Measurements from ENCODE around the gene HS6ST1.

The HS6ST1 gene

DNA sequence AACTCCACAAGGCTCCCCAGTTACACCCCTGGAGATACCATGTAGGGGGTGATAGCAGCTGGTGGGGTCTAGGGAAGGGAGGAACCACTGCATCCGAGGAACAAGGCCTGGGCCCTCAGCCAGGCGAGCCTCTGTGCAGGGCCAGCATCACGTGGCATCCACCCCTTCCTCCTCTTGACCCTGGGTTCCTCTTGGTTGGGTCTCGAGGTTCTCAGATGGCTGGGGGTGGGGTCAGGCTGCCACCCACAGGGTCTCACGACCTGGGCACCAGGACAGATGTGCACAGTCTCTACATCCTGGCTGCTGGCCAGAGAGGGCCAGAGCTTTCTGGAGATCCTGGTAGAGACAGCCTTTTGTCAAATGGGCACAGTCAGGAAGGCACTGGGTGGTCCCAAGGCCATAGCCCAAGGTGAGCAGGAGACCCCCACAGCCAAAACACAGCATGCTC is 10.4 kb downstream of the HS6ST1 start:
- no peak for DNase-seq
- Histone ChIP-seq H3K27ac (ENCODE audit: low read length, poor library complexity, severe bottlenecking) (no peak overlapping the region), H4K8ac (ENCODE audit: low read length) (no peak overlapping the region), H3K4ac (ENCODE audit: low read depth in 1 of 2, low read length in 2 of 2) (peak overlapping the region; percentile 15 to 46), H2BK5ac (ENCODE audit: low read depth, low read length, poor library complexity, severe bottlenecking) (no peak overlapping the region), H3K36me3 (ENCODE audit: control insufficient read depth in 1 of 2, insufficient read depth in 2 of 2, low read depth in 1 of 2, low read length in 2 of 2) (peaks cover 0 to 17% of the 10 kb centered on the region in 2 experiments), H3K4me1 (ENCODE audit: control insufficient read depth, insufficient read depth, low read depth, low read length) (peaks cover 47% of the 10 kb centered on the region), H2BK12ac (ENCODE audit: low read length in 2 of 2) (peak overlapping the region in 1 of 2 experiments; percentile 89), H2AK5ac (ENCODE audit: low read length, severe bottlenecking) (no peak overlapping the region), H3K4me3 (ENCODE audit: insufficient read depth in 1 of 2, low read depth in 1 of 2, low read length in 2 of 2) (no peak overlapping the region), H3K9me3 (ENCODE audit: control insufficient read depth, low read length) (no peaks in the 10 kb centered on the region), H3K79me1 (replicated peaks; ENCODE audit: low read length, poor library complexity, severe bottlenecking) (peaks cover 47% of the 10 kb centered on the region), H2AFZ (ENCODE audit: low read depth, low read length) (no peak overlapping the region), H2BK15ac (ENCODE audit: low read depth, poor library complexity, severe bottlenecking) (no peak overlapping the region), H4K91ac (ENCODE audit: low read length) (peak overlapping the region; percentile 5), H2BK120ac (ENCODE audit: low read depth, low read length) (no peak overlapping the region), H3K18ac (ENCODE audit: low read depth in 1 of 2, low read length in 2 of 2) (peak overlapping the region in 1 of 2 experiments; percentile 41), H3K9ac (ENCODE audit: low read length) (no peak overlapping the region), H3K27me3 (ENCODE audit: control insufficient read depth in 1 of 2, insufficient read depth in 1 of 2, low read length in 2 of 2) (no peaks in the 10 kb centered on the region), H3K14ac (ENCODE audit: low read length in 2 of 2) (no peak overlapping the region), H3K4me2 (ENCODE audit: low read length, poor library complexity, severe bottlenecking) (no peak overlapping the region), H3K23ac (ENCODE audit: low read length in 2 of 2) (peak overlapping the region in 1 of 2 experiments; percentile 51)
- WGBS: 82% methylated on average over 5 of the region's 5 CpGs

DNA sequence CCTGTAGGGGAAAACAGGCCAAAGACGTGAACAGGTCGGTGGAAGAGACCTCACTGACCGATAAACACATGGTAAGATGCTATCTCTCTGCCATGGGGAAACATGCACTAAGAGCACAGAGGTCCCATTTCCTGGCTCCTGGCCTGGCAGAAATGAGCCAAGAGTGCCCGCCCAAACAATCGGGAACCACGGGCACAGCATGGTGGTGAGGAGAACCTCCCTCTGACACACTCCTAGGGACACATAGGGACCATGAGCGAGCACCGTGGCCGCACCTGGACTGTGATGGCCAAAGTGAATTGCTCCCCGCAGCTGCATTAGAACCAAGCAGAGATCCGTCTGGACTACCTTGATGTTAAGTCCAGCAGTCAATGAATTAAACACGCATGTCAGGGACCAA is 11.1 kb downstream of the HS6ST1 start:
- Histone ChIP-seq H3K4ac (ENCODE audit: low read depth in 1 of 2, low read length in 2 of 2) (peak overlapping the region; percentile 28 to 49), H3K14ac (ENCODE audit: low read length in 2 of 2) (peak overlapping the region in 1 of 2 experiments; percentile 33), H2BK12ac (ENCODE audit: low read length in 2 of 2) (peak overlapping the region; percentile 79 to 89), H3K18ac (ENCODE audit: low read depth in 1 of 2, low read length in 2 of 2) (no peak overlapping the region), H4K8ac (ENCODE audit: low read length) (no peak overlapping the region), H3K79me1 (replicated peaks; ENCODE audit: low read length, poor library complexity, severe bottlenecking) (peaks cover 50% of the 10 kb centered on the region), H2BK15ac (ENCODE audit: low read depth, poor library complexity, severe bottlenecking) (no peak overlapping the region), H3K9ac (ENCODE audit: low read length) (no peak overlapping the region), H2AFZ (ENCODE audit: low read depth, low read length) (no peak overlapping the region), H2AK5ac (ENCODE audit: low read length, severe bottlenecking) (no peak overlapping the region), H3K4me2 (ENCODE audit: low read length, poor library complexity, severe bottlenecking) (no peak overlapping the region), H3K27me3 (ENCODE audit: control insufficient read depth in 1 of 2, insufficient read depth in 1 of 2, low read length in 2 of 2) (no peaks in the 10 kb centered on the region), H2BK5ac (ENCODE audit: low read depth, low read length, poor library complexity, severe bottlenecking) (no peak overlapping the region), H3K4me1 (ENCODE audit: control insufficient read depth, insufficient read depth, low read depth, low read length) (peaks cover 51% of the 10 kb centered on the region), H3K23ac (ENCODE audit: low read length in 2 of 2) (no peak overlapping the region), H4K91ac (ENCODE audit: low read length) (peak overlapping the region; percentile 12), H3K36me3 (ENCODE audit: control insufficient read depth in 1 of 2, insufficient read depth in 2 of 2, low read depth in 1 of 2, low read length in 2 of 2) (peaks cover 0 to 22% of the 10 kb centered on the region in 2 experiments), H3K9me3 (ENCODE audit: control insufficient read depth, low read length) (no peaks in the 10 kb centered on the region), H3K27ac (ENCODE audit: low read length, poor library complexity, severe bottlenecking) (no peak overlapping the region), H3K4me3 (ENCODE audit: insufficient read depth in 1 of 2, low read depth in 1 of 2, low read length in 2 of 2) (no peak overlapping the region), H2BK120ac (ENCODE audit: low read depth, low read length) (peak overlapping the region; percentile 37)
- 96% methylated on average over 12 of the region's 12 CpGs for WGBS
- no peak for DNase-seq

DNA sequence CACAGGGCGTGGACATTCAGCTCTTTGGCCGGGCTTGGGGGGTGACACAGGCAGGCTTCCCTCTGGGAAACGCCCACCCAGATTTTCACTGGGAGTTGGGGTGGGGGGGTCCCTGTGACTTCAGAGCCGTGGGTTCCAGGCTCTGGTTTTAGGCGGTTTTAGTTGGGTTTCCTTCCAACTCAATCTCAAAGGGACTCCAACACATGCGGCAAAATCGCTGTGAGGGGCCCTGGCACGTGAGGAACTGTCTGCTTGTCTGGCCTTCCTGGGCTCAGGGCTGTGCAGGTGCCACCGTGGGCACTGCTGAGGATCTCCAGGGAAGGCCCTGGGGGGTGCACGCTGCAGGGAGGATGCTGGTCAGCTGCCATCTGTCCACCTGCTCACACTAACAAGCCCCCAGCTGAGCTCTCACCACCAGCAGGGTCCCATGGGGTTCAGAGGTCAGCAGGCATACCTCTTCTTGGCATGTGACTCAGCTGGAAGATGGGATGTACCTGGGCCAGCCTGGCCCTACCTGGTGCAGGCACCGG is 11.7 kb downstream of the HS6ST1 start:
- Histone ChIP-seq H3K9me3 (ENCODE audit: control insufficient read depth, low read length) (no peaks in the 10 kb centered on the region), H3K4me2 (ENCODE audit: low read length, poor library complexity, severe bottlenecking) (no peak overlapping the region)

DNA sequence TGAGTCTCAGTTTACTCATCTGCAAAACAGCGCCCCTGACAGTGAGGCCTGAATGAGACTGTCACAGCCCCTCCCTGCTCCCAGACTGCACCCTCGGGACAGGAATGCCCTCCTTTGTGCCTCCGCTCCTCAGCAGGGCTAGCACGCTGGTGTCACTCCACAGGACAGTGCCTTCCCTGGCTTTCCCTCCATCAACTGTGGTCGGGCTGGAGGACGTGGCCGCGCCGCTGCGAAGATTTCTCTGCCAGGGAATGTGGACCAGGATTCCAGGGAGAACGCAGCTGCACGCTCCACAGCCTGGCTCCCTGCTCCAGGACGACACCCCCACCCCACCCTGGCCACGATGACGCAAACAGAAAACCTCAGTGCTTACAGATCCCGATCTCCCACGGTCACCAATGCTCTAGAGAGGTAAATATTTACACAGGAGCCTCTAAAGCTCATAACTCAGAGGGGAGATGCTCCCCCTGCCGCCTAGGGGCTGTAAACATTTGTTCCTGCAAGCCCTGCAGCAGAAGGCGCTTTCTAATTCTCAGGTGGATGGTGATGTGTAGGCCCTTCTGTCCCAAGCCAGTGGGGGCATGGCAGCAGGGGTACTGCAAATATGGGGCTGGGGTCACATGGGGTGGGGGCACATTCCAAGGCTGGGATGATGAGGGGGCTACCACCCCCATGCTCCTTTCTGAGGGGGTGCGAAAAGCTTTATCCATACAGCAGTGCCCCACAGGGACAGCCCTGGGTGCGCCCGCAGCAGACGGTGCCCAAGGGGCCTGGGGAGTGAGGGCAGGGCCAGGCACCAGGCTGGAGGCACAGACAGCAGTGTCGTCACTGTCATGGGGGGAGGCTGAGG is 12.4 kb downstream of the HS6ST1 start:
- Histone ChIP-seq H2BK15ac (ENCODE audit: low read depth, poor library complexity, severe bottlenecking) (peak overlapping the region; percentile 73), H3K18ac (ENCODE audit: low read depth in 1 of 2, low read length in 2 of 2) (peak overlapping the region; percentile 87 to 96), H2AK5ac (ENCODE audit: low read length, severe bottlenecking) (peak overlapping the region; percentile 54), H2BK120ac (ENCODE audit: low read depth, low read length) (peak overlapping the region; percentile 67), H3K23ac (ENCODE audit: low read length in 2 of 2) (peak overlapping the region in 1 of 2 experiments; percentile 16), H3K9me3 (ENCODE audit: control insufficient read depth, low read length) (no peaks in the 10 kb centered on the region), H3K36me3 (ENCODE audit: control insufficient read depth in 1 of 2, insufficient read depth in 2 of 2, low read depth in 1 of 2, low read length in 2 of 2) (peaks cover 0 to 22% of the 10 kb centered on the region in 2 experiments), H2AFZ (ENCODE audit: low read depth, low read length) (no peak overlapping the region), H4K8ac (ENCODE audit: low read length) (peak overlapping the region; percentile 79), H3K4ac (ENCODE audit: low read depth in 1 of 2, low read length in 2 of 2) (peak overlapping the region; percentile 42 to 85), H3K4me3 (ENCODE audit: insufficient read depth in 1 of 2, low read depth in 1 of 2, low read length in 2 of 2) (peak overlapping the region in 1 of 2 experiments; percentile 57), H2BK5ac (ENCODE audit: low read depth, low read length, poor library complexity, severe bottlenecking) (no peak overlapping the region), H3K4me1 (ENCODE audit: control insufficient read depth, insufficient read depth, low read depth, low read length) (peaks cover 62% of the 10 kb centered on the region), H3K27ac (ENCODE audit: low read length, poor library complexity, severe bottlenecking) (peak overlapping the region; percentile 70), H3K27me3 (ENCODE audit: control insufficient read depth in 1 of 2, insufficient read depth in 1 of 2, low read length in 2 of 2) (no peaks in the 10 kb centered on the region), H2BK12ac (ENCODE audit: low read length in 2 of 2) (peak overlapping the region; percentile 30 to 96), H3K4me2 (ENCODE audit: low read length, poor library complexity, severe bottlenecking) (peak overlapping the region; percentile 26), H4K91ac (ENCODE audit: low read length) (peak overlapping the region; percentile 98), H3K79me1 (replicated peaks; ENCODE audit: low read length, poor library complexity, severe bottlenecking) (peaks cover 44% of the 10 kb centered on the region), H3K14ac (ENCODE audit: low read length in 2 of 2) (peak overlapping the region in 1 of 2 experiments; percentile 78), H3K9ac (ENCODE audit: low read length) (peak overlapping the region; percentile 83)
- DNase-seq: peak; percentile 99
- 25% methylated on average over 24 of the region's 24 CpGs for WGBS

More for the DNA sequence above, 11.7 kb downstream of the HS6ST1 start:
- Histone ChIP-seq H3K79me1 (replicated peaks; ENCODE audit: low read length, poor library complexity, severe bottlenecking) (peaks cover 47% of the 10 kb centered on the region), H2BK15ac (ENCODE audit: low read depth, poor library complexity, severe bottlenecking) (peak overlapping the region; percentile 55), H3K4me3 (ENCODE audit: insufficient read depth in 1 of 2, low read depth in 1 of 2, low read length in 2 of 2) (no peak overlapping the region), H2BK120ac (ENCODE audit: low read depth, low read length) (peak overlapping the region; percentile 55), H2BK5ac (ENCODE audit: low read depth, low read length, poor library complexity, severe bottlenecking) (no peak overlapping the region), H3K14ac (ENCODE audit: low read length in 2 of 2) (peak overlapping the region in 1 of 2 experiments; percentile 72), H2AK5ac (ENCODE audit: low read length, severe bottlenecking) (peak overlapping the region; percentile 54), H3K23ac (ENCODE audit: low read length in 2 of 2) (no peak overlapping the region), H3K4ac (ENCODE audit: low read depth in 1 of 2, low read length in 2 of 2) (peak overlapping the region; percentile 19 to 85), H3K27ac (ENCODE audit: low read length, poor library complexity, severe bottlenecking) (no peak overlapping the region), H4K8ac (ENCODE audit: low read length) (peak overlapping the region; percentile 76), H3K9ac (ENCODE audit: low read length) (peak overlapping the region; percentile 83), H3K36me3 (ENCODE audit: control insufficient read depth in 1 of 2, insufficient read depth in 2 of 2, low read depth in 1 of 2, low read length in 2 of 2) (peaks cover 0 to 22% of the 10 kb centered on the region in 2 experiments), H3K27me3 (ENCODE audit: control insufficient read depth in 1 of 2, insufficient read depth in 1 of 2, low read length in 2 of 2) (no peaks in the 10 kb centered on the region), H4K91ac (ENCODE audit: low read length) (peak overlapping the region; percentile 90), H3K4me1 (ENCODE audit: control insufficient read depth, insufficient read depth, low read depth, low read length) (peaks cover 56% of the 10 kb centered on the region), H3K18ac (ENCODE audit: low read depth in 1 of 2, low read length in 2 of 2) (peak overlapping the region; percentile 57 to 67), H2BK12ac (ENCODE audit: low read length in 2 of 2) (peak overlapping the region in 1 of 2 experiments; percentile 92), H2AFZ (ENCODE audit: low read depth, low read length) (no peak overlapping the region)
- DNase-seq: no peak
- WGBS: 82% methylated on average over 8 of the region's 11 CpGs
